Astrocyte (in vitro differentiated cells and primary cell): ENCODE results near the gene PRUNE1. TPM values are rescaled to one million over a fixed set of nuclear protein-coding genes. Genes with fewer than 3 reads are reported as not detected.

Experiments
- DNase-seq: peaks from one replicate; pipeline ENCODE4 v3.0.0-alpha.2; 2010; ENCODE audit warnings: low read depth
- FAIRE-seq: peaks from 2 replicates; lab custom pipeline; 2011; peaks lifted over from hg19 to GRCh38; lab: Jason Lieb, UNC
- H2AFZ ChIP-seq: 2 replicates; pipeline ENCODE4 v1.6.0; 2012; ENCODE audit warnings: low read depth, low read length, inconsistent platforms
- H3K27ac ChIP-seq: 2 replicates; pipeline ENCODE4 v1.5.1; 2011; ENCODE audit warnings: low read depth, low read length, inconsistent platforms
- H3K27me3 ChIP-seq: 2 replicates; pipeline ENCODE4 v1.6.0; 2011; ENCODE audit warnings: low read length, inconsistent platforms; ENCODE audit not compliant: insufficient read depth
- H3K36me3 ChIP-seq: 2 replicates; pipeline ENCODE4 v1.5.1; 2011; ENCODE audit warnings: low read length, inconsistent platforms; ENCODE audit not compliant: insufficient read depth
- H3K4me1 ChIP-seq: 2 replicates; pipeline ENCODE4 v1.5.1; 2011; ENCODE audit warnings: low read length, inconsistent platforms; ENCODE audit not compliant: insufficient read depth
- H3K4me2 ChIP-seq: 2 replicates; pipeline ENCODE4 v1.6.0; 2012; ENCODE audit warnings: low read length, inconsistent platforms
- H3K4me3 ChIP-seq: 2 replicates; pipeline ENCODE4 v1.5.1; 2011; ENCODE audit warnings: low read depth, mild to moderate bottlenecking, low read length, inconsistent platforms; ENCODE audit not compliant: insufficient read depth
- H3K79me2 ChIP-seq: 2 replicates; pipeline ENCODE4 v1.6.0; 2012; ENCODE audit warnings: mild to moderate bottlenecking, low read length, inconsistent platforms; ENCODE audit not compliant: insufficient read depth
- H3K9ac ChIP-seq: 2 replicates; pipeline ENCODE4 v1.6.0; 2012; ENCODE audit warnings: mild to moderate bottlenecking, low read length, inconsistent platforms
- H3K9me3 ChIP-seq: 2 replicates; pipeline ENCODE4 v1.5.1; 2012; ENCODE audit warnings: low read depth, mild to moderate bottlenecking, low read length, inconsistent platforms; ENCODE audit not compliant: insufficient read depth
- H4K20me1 ChIP-seq: 2 replicates; pipeline ENCODE4 v1.6.0; 2012; ENCODE audit warnings: low read length, inconsistent platforms; ENCODE audit not compliant: insufficient read depth
- H3K27ac Mint-ChIP-seq: one replicate; pipeline ENCODE4 v1.8.0; 2021; ENCODE audit warnings: mild to moderate bottlenecking, mixed read lengths; ENCODE audit not compliant: unreplicated experiment
- H3K27me3 Mint-ChIP-seq: one replicate; pipeline ENCODE4 v1.8.0; 2021; ENCODE audit warnings: low read depth, mixed read lengths; ENCODE audit not compliant: unreplicated experiment
- H3K36me3 Mint-ChIP-seq: one replicate; pipeline ENCODE4 v1.8.0; 2021; ENCODE audit warnings: low read depth, mixed read lengths; ENCODE audit not compliant: unreplicated experiment
- H3K4me1 Mint-ChIP-seq: one replicate; pipeline ENCODE4 v1.8.0; 2021; ENCODE audit warnings: low read depth, mixed read lengths; ENCODE audit not compliant: unreplicated experiment
- H3K4me3 Mint-ChIP-seq: one replicate; pipeline ENCODE4 v1.8.0; 2021; ENCODE audit warnings: mild to moderate bottlenecking, moderate library complexity, mixed read lengths; ENCODE audit not compliant: unreplicated experiment
- H3K9me3 Mint-ChIP-seq: one replicate; pipeline ENCODE4 v1.8.0; 2021; ENCODE audit warnings: mild to moderate bottlenecking, mixed read lengths; ENCODE audit not compliant: unreplicated experiment
- EZH2 ChIP-seq: IDR thresholded peaks from 2 replicates; pipeline ENCODE4 v1.6.1; 2012; ENCODE audit warnings: mild to moderate bottlenecking, low read length, inconsistent platforms; ENCODE audit not compliant: insufficient read depth
- total RNA-seq: library from RNA; stranded (reverse); gene quantifications from 2 replicates; pipeline ENCODE4 v1.2.1, GENCODE V29; 2021
- TF ChIP-seq, protein P1 (sequence below): IDR thresholded peaks from 2 replicates; pipeline ENCODE4 v1.5.1; 2011; ENCODE audit warnings: low read depth, mild to moderate bottlenecking, inconsistent platforms, low read length, moderate library complexity; ENCODE audit not compliant: insufficient read depth

Gene PRUNE1
- total RNA-seq, 1 donor from 2014 or later, result 14.3 TPM

- no peak for TF ChIP-seq EZH2
- TF ChIP-seq, protein P1, sequence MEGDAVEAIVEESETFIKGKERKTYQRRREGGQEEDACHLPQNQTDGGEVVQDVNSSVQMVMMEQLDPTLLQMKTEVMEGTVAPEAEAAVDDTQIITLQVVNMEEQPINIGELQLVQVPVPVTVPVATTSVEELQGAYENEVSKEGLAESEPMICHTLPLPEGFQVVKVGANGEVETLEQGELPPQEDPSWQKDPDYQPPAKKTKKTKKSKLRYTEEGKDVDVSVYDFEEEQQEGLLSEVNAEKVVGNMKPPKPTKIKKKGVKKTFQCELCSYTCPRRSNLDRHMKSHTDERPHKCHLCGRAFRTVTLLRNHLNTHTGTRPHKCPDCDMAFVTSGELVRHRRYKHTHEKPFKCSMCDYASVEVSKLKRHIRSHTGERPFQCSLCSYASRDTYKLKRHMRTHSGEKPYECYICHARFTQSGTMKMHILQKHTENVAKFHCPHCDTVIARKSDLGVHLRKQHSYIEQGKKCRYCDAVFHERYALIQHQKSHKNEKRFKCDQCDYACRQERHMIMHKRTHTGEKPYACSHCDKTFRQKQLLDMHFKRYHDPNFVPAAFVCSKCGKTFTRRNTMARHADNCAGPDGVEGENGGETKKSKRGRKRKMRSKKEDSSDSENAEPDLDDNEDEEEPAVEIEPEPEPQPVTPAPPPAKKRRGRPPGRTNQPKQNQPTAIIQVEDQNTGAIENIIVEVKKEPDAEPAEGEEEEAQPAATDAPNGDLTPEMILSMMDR, result no peak
- H3K9ac ChIP-seq, result no peak overlapping the region
- H4K20me1 ChIP-seq, result no peaks in the 10 kb centered on the region
- H3K4me1 ChIP-seq, result peaks cover 48% of the 10 kb centered on the region
- no peak overlapping the region for H3K27ac ChIP-seq
- H3K4me3 ChIP-seq, result no peak overlapping the region
- no peak for FAIRE-seq
- Mint-ChIP-seq H3K9me3 (peaks cover 2% of the 10 kb centered on the region), H3K27ac (no peak overlapping the region), H3K4me1 (peaks cover 45% of the 10 kb centered on the region), H3K27me3 (no peaks in the 10 kb centered on the region), H3K4me3 (no peak overlapping the region), H3K36me3 (peaks cover 9% of the 10 kb centered on the region)
- no peak overlapping the region for H3K4me2 ChIP-seq
- no peaks in the 10 kb centered on the region for H3K27me3 ChIP-seq
- no peak overlapping the region for H2AFZ ChIP-seq
- H3K9me3 ChIP-seq, result no peaks in the 10 kb centered on the region
- DNase-seq, result no peak
- H3K36me3 ChIP-seq, result no peaks in the 10 kb centered on the region
- peaks cover 3% of the 10 kb centered on the region for H3K79me2 ChIP-seq
Measured at GRCh38 chr1:151002051-151002450, 6.2 kb upstream of the PRUNE1 start.

- TF ChIP-seq EZH2, result no peak
- TF ChIP-seq, protein P1, result no peak
- Histone ChIP-seq H3K27me3 (no peaks in the 10 kb centered on the region), H2AFZ (no peak overlapping the region), H3K9me3 (no peaks in the 10 kb centered on the region), H3K4me2 (no peak overlapping the region), H4K20me1 (no peaks in the 10 kb centered on the region), H3K4me3 (no peak overlapping the region), H3K9ac (no peak overlapping the region), H3K27ac (no peak overlapping the region), H3K36me3 (no peaks in the 10 kb centered on the region), H3K79me2 (peaks cover 3% of the 10 kb centered on the region), H3K4me1 (peaks cover 51% of the 10 kb centered on the region)
- FAIRE-seq (no peak), DNase-seq (no peak)
- Mint-ChIP-seq H3K4me1 (peaks cover 45% of the 10 kb centered on the region), H3K9me3 (no peaks in the 10 kb centered on the region), H3K27me3 (no peaks in the 10 kb centered on the region), H3K4me3 (no peak overlapping the region), H3K36me3 (peaks cover 5% of the 10 kb centered on the region), H3K27ac (peak overlapping the region; percentile 69)
Measured at GRCh38 chr1:151002611-151003010, 5.6 kb upstream of the PRUNE1 start.

- Histone ChIP-seq H3K9me3 (no peaks in the 10 kb centered on the region), H3K27me3 (no peaks in the 10 kb centered on the region), H3K9ac (no peak overlapping the region), H3K79me2 (peaks cover 3% of the 10 kb centered on the region), H3K4me2 (no peak overlapping the region), H3K4me3 (no peak overlapping the region), H3K36me3 (no peaks in the 10 kb centered on the region), H3K27ac (no peak overlapping the region), H3K4me1 (peaks cover 52% of the 10 kb centered on the region), H2AFZ (no peak overlapping the region), H4K20me1 (no peaks in the 10 kb centered on the region)
- TF ChIP-seq, protein P1, result no peak
- no peak for TF ChIP-seq EZH2
- Mint-ChIP-seq H3K4me1 (peaks cover 50% of the 10 kb centered on the region), H3K9me3 (no peaks in the 10 kb centered on the region), H3K27me3 (no peaks in the 10 kb centered on the region), H3K36me3 (peaks cover 5% of the 10 kb centered on the region), H3K27ac (no peak overlapping the region), H3K4me3 (no peak overlapping the region)
- no peak for FAIRE-seq
- no peak for DNase-seq
Measured at GRCh38 chr1:151003180-151003579, 5.1 kb upstream of the PRUNE1 start.
